Heart left ventricle (tissue), 16 donors: Measurements from ENCODE around the gene CSRP3. TPM values are rescaled to one million over a fixed set of nuclear protein-coding genes. Genes with fewer than 3 reads are reported as not detected.

Experiments used
- ATAC-seq, 4 donors: fragments of 200-7000 bp; cut with Tn5 transposase; one replicate each; pipeline ENCODE4 v1.9.1; 2020 to 2022; ENCODE audit warnings: moderate library complexity in 4 of 4, mild to moderate bottlenecking in 3 of 4, moderate number of reproducible peaks in 1 of 4
- DNase-seq, 5 donors: peaks; one replicate each; pipeline ENCODE4 v3.0.0-alpha.2; 2020
- H3K27ac ChIP-seq, 12 donors: fragments of 200-600 bp; sonication (generic) in 4 of 12; one replicate each; pipeline versions ENCODE4 v1.5.0 to v1.8.0; 2016 to 2022; ENCODE audit warnings: mild to moderate bottlenecking in 2 of 12
- H3K27me3 ChIP-seq, 9 donors: fragments of 200-600 bp; sonication (generic) in 2 of 9; one replicate each; pipeline versions ENCODE4 v1.5.1 to v1.8.0; 2016 to 2022; ENCODE audit warnings: mild to moderate bottlenecking in 3 of 9
- H3K36me3 ChIP-seq, 9 donors: fragments of 200-600 bp; sonication (generic) in 2 of 9; one replicate each; pipeline versions ENCODE4 v1.5.0 to v1.8.0; 2018 to 2022; ENCODE audit warnings: mild to moderate bottlenecking in 2 of 9
- H3K4me1 ChIP-seq, 12 donors: fragments of 200-600 bp; sonication (generic) in 4 of 12; one replicate each; pipeline versions ENCODE4 v1.5.0 to v1.8.0; 2016 to 2022; ENCODE audit warnings: mild to moderate bottlenecking in 3 of 12
- H3K4me3 ChIP-seq, 12 donors: fragments of 200-600 bp; sonication (generic) in 4 of 12; one replicate each; pipeline versions ENCODE4 v1.5.0 to v1.8.0; 2017 to 2022; ENCODE audit warnings: mild to moderate bottlenecking in 9 of 12, moderate library complexity in 4 of 12
- H3K9me3 ChIP-seq, 12 donors: fragments of 200-600 bp; sonication (generic) in 4 of 12; one replicate each; pipeline versions ENCODE4 v1.5.0 to v1.8.0; 2016 to 2022; ENCODE audit warnings: mild to moderate bottlenecking in 1 of 12
- POLR2A ChIP-seq, 2 donors: fragments of 450-650 bp; IDR thresholded peaks; one replicate each; pipeline ENCODE4 v1.6.1; 2017; ENCODE audit warnings: antibody characterized with exemption in 2 of 2, mild to moderate bottlenecking in 2 of 2, moderate library complexity in 2 of 2
- WGBS, 4 donors: extraction: QIAGEN DNeasy Blood & Tissue Kit in 2 of 4; methylation state at CpG; one replicate each; pipeline versions ENCODE4 v1.1.5 to v1.1.7; 2013 to 2018; 5-methylcytosine and 5-hydroxymethylcytosine counted together
- intact Hi-C, 10 donors: fragments of 100-400 bp; cut with DNase I; formaldehyde crosslinking; loops; one replicate each; pipeline versions ENCODE4 v1.11.1 to v1.14.2; 2022
- polyA plus RNA-seq, 2 donors: library from polyadenylated mRNA; stranded (reverse); fragments of 200-250 nt; gene quantifications; one replicate each; pipeline ENCODE4 v1.2.3, GENCODE V29; 2013
- total RNA-seq, 9 donors: library from RNA; depleted of rRNA in 2 of 9; stranded (reverse); fragments of >200 nt in 2 of 9; fragmentation: NEBNext Ultra II Directional in 3 of 9; extraction: Animal tissue kit (Norgen Biotek cat#: 25700) in 3 of 9; gene quantifications; one replicate each; pipeline versions ENCODE4 v1.1.0 to v1.2.4, GENCODE V29; 2016 to 2023
- TF ChIP-seq, protein P1 (sequence below), 12 donors: fragments of 200-600 bp; sonication (generic) in 4 of 12; IDR thresholded peaks; one replicate each; pipeline versions ENCODE4 v1.5.0 to v1.8.0; 2018 to 2022; ENCODE audit warnings: antibody characterized with exemption in 12 of 12, mild to moderate bottlenecking in 5 of 12
- donor health status: ischemic (EF 13 %, LVEDD 7.1; RV severe dilation, severe dysfunction).
- donor health status: healthy with polysubstance abuse.
- donor health status: DM: no; HTN: yes; CAD: no.
- donor health status: DM: no; HTN: no; CAD: no.
- donor health status: ischemic (EF 25% LVEDD 6.9; RV normal size, moderate dysfunction).
- donor health status: ischemic (EF 25% LVEDD 5.7; RV mildly dilated, moderate dysfunction).
- donor health status: healthy.
- donor health status: DM: yes; HTN: yes; CAD: no.
- donor health status: ischemic (EF 35%, LVEDD 5.7; RV mildly dilated, moderate dysfunction).
- donor health status: nonischemic (EF 11% LVEDD 7.7; RV severe dilation, severe dysfunction).
- donor health status: DM: yes; HTN: yes; CAD: no.
- donor health status: PGD.
- donor health status: ischemic (EF 29% LVEDD 5.4; RV normal size, mild dysfunction).
- donor health status: nonischemic (EF 23%, LVEDD 6.1; RV moderate dilation, normal function).

Gene CSRP3
- total and polyA plus RNA-seq, 11 donors = 988 to 3,521 (median 2,178) TPM

DNA sequence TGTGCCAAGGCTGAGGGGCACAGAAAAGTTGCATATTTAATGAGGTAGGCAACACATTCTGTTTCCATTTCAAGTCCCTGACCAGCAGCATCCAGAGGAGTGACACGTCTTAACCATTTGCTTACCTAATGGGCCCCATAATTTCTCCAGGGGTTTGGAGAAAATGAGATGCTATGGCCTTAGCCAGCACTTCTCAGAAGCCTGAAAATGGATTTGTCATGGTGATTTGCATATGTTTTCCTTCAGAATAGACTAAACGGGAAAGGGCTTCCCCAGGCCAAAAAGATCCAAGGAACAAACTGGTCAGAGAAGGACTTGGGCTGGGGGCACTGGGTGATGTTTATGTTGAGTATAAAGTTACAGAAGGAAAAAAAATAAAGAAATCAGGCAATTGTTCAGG, 16.7 kb downstream of the CSRP3 start:
- TF ChIP-seq, protein P1, sequence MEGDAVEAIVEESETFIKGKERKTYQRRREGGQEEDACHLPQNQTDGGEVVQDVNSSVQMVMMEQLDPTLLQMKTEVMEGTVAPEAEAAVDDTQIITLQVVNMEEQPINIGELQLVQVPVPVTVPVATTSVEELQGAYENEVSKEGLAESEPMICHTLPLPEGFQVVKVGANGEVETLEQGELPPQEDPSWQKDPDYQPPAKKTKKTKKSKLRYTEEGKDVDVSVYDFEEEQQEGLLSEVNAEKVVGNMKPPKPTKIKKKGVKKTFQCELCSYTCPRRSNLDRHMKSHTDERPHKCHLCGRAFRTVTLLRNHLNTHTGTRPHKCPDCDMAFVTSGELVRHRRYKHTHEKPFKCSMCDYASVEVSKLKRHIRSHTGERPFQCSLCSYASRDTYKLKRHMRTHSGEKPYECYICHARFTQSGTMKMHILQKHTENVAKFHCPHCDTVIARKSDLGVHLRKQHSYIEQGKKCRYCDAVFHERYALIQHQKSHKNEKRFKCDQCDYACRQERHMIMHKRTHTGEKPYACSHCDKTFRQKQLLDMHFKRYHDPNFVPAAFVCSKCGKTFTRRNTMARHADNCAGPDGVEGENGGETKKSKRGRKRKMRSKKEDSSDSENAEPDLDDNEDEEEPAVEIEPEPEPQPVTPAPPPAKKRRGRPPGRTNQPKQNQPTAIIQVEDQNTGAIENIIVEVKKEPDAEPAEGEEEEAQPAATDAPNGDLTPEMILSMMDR (IDR thresholded peaks at IDR 0.05) = no peak
- TF ChIP-seq POLR2A (IDR thresholded peaks at IDR 0.05) = no peak
- 63 to 71% (median 65%) methylated on average over 2 of the region's 2 CpGs for WGBS, 4 donors
- DNase-seq (no peak), ATAC-seq (no peak)
- Histone ChIP-seq H3K9me3 (no peaks in the 10 kb centered on the region), H3K27ac (peak overlapping the region in 3 of 12 donors; percentile 4 to 45 (median 33)), H3K4me1 (peaks cover 0 to 35% (median 0%) of the 10 kb centered on the region in 12 donors), H3K27me3 (no peaks in the 10 kb centered on the region), H3K36me3 (peaks cover 0 to 99% (median 64%) of the 10 kb centered on the region in 9 donors), H3K4me3 (no peak overlapping the region)
- intact Hi-C loops = no loop called here

DNA sequence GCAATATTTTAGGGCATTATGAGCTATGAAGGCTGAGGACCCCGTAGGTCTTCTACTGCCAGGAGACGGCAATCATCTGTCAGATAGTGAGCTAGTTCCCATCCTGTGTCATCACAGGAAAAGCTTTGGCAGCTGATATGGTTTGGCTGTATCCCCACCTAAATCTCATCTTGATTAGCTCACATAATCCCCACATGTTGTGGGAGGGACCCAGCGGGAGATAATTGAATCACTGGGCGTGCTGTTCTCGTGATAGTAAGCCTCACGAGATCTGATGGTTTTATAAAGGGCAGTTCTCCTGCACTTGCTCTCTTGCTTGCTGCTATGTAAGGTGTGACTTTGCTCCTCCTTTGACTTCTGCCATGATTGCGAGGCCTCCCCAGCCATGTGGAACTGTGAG, 18.1 kb downstream of the CSRP3 start:
- TF ChIP-seq, protein P1 (IDR thresholded peaks at IDR 0.05) = no peak
- no peak for TF ChIP-seq POLR2A (IDR thresholded peaks at IDR 0.05)
- ATAC-seq = no peak
- Histone ChIP-seq H3K4me1 (peaks cover 0 to 29% (median 0%) of the 10 kb centered on the region in 12 donors), H3K27me3 (no peaks in the 10 kb centered on the region), H3K9me3 (no peaks in the 10 kb centered on the region), H3K27ac (peak overlapping the region in 2 of 12 donors; percentile 4 to 13), H3K4me3 (no peak overlapping the region), H3K36me3 (peaks cover 0 to 96% (median 56%) of the 10 kb centered on the region in 9 donors)
- intact Hi-C loops = no loop called here
- no peak for DNase-seq
- 59 to 75% (median 66%) methylated on average over 7 of the region's 7 CpGs for WGBS, 4 donors

DNA sequence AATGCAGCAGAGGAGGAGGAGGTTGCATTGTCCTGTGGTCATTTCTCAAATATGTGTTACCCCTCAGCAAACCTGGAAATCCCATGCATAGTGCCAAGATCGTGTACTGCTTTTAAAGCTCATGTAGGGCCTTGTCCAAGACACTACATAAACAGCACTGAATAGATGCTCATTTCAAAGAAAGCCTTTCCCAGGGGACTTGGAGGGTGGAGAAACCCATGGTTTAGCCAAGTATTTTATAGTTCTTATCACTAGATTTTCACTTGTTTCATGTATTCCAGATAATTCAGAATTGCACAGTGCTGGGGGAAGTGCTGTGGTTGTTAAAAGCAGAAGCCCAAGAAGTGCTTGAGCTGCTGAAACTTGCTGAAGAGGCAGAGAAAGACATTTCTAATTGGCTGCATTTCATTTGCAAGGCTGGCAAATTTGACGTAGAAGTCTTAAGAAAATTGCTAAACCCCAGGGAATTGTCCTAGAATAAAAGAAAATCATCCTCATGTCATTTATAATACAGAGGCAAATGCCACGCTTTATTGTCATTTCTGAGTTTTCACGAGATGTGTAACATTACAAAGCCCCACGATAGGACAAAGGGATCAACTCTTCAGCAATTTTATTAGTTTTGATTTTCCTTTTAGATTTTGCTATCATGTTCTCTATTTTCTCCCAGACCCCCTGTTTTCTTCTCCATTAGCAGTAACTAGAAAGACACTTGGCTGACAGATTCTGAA, 20.1 kb downstream of the CSRP3 start:
- H3K36me3 ChIP-seq = peaks cover 0 to 94% (median 38%) of the 10 kb centered on the region in 9 donors
- no peak for ATAC-seq
- TF ChIP-seq POLR2A (IDR thresholded peaks at IDR 0.05) = no peak
- TF ChIP-seq, protein P1 (IDR thresholded peaks at IDR 0.05) = no peak

DNA sequence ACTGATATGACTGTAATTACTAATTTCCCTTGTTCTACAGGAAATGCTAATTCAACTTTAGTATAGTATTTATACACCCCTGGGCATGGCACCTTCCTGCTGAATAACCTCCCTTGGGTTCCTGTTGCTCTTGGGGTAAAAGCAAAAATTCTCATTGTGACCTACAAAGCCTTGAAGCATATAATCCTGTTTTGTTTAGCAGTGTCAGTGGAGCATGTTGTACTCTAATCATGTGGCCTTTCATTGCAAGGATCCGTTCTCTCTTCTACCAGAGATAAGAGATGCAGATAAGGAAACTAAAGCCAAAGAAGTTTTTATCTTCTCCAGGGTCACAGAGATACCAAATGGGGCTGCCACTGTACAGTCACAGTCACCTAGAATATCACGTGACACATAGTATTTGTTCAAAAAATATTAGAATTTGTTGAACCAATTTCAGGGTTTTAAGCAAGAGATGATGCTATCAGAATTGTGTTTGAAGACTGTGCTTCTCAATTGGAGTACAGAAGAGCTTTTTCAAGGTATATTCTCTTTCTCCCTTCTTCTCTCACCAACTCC, 25.1 kb downstream of the CSRP3 start:
- no peak for TF ChIP-seq POLR2A (IDR thresholded peaks at IDR 0.05)
- TF ChIP-seq, protein P1 (IDR thresholded peaks at IDR 0.05) = no peak
- ATAC-seq = no peak
- no peaks in the 10 kb centered on the region for H3K9me3 ChIP-seq
- no peaks in the 10 kb centered on the region for H3K27me3 ChIP-seq
- 37 to 53% (median 45%) methylated on average over 2 of the region's 2 CpGs for WGBS, 4 donors
- H3K27ac ChIP-seq = peak overlapping the region in 2 of 12 donors; percentile 15 to 35
- peaks cover 0 to 38% (median 8%) of the 10 kb centered on the region in 12 donors for H3K4me1 ChIP-seq
- no peak for DNase-seq
- intact Hi-C loops = no loop called here
- no peak overlapping the region for H3K4me3 ChIP-seq
- H3K36me3 ChIP-seq = peaks cover 0 to 66% (median 46%) of the 10 kb centered on the region in 9 donors

More for the DNA sequence above, 20.1 kb downstream of the CSRP3 start:
- Histone ChIP-seq H3K27me3 (no peaks in the 10 kb centered on the region), H3K27ac (no peak overlapping the region), H3K4me3 (no peak overlapping the region), H3K4me1 (peaks cover 0 to 20% (median under 1%) of the 10 kb centered on the region in 12 donors), H3K9me3 (no peaks in the 10 kb centered on the region)
- intact Hi-C loops = no loop called here
- WGBS, 4 donors = 72 to 77% (median 75%) methylated on average over 5 of the region's 5 CpGs
- DNase-seq = no peak
